ENCODE measurements around the gene CHCHD1. TPM values are rescaled to one million over a fixed set of nuclear protein-coding genes. Genes with fewer than 3 reads are reported as not detected.

The CHCHD1 gene
- total RNA-seq, 2 experiments from 2014 or later: 28.9 to 33.0 TPM

DNA sequence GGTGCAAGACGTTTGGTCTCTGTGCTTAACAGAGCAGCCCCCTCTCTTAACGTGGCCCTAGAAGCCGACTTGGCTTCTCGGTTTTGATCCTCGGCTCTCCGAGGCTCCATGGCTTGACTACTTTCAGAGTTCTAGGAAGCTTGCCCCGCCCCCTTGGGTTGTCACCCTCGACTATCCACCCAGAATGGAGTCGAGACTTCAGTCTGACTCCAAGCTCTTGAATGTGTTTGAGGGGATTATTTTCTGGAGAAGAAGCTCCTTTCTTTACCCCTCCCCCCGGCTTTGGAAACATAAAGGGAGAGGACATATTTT lies 37.2 kb upstream of the CHCHD1 start:
- intact Hi-C loops (cut with micrococcal nuclease): loop anchor here (5.0 kb wide), 1 partner anchor 38 kb away; the partner anchor contains the start of gene CHCHD1
- CTCF ChIA-PET: interaction anchor here (0.9 to 2.4 kb wide), 5 partner anchors 11 to 28 kb away, joined by 3 to 9 read pairs (median 3); no protein-coding TSS in a partner anchor
- Mint-ChIP-seq H3K27me3 (no peaks in the 10 kb centered on the region), H3K4me1 (ENCODE audit: low read depth) (peaks cover 38% of the 10 kb centered on the region), H3K36me3 (ENCODE audit: low read depth) (peaks cover 25% of the 10 kb centered on the region), H3K27ac (peak overlapping the region; percentile 100), H3K9me3 (no peaks in the 10 kb centered on the region), H3K4me3 (peak overlapping the region; percentile 97)
- TF ChIP-seq, protein P1, sequence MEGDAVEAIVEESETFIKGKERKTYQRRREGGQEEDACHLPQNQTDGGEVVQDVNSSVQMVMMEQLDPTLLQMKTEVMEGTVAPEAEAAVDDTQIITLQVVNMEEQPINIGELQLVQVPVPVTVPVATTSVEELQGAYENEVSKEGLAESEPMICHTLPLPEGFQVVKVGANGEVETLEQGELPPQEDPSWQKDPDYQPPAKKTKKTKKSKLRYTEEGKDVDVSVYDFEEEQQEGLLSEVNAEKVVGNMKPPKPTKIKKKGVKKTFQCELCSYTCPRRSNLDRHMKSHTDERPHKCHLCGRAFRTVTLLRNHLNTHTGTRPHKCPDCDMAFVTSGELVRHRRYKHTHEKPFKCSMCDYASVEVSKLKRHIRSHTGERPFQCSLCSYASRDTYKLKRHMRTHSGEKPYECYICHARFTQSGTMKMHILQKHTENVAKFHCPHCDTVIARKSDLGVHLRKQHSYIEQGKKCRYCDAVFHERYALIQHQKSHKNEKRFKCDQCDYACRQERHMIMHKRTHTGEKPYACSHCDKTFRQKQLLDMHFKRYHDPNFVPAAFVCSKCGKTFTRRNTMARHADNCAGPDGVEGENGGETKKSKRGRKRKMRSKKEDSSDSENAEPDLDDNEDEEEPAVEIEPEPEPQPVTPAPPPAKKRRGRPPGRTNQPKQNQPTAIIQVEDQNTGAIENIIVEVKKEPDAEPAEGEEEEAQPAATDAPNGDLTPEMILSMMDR (IDR thresholded peaks at IDR 0.05): no peak
- peak; percentile 85 for DNase-seq
- POLR2A ChIA-PET: interaction anchor here (0.7 to 3.5 kb wide), 11 partner anchors 11 to 64 kb away, joined by 3 to 24 read pairs (median 4); a partner anchor contains a TSS
- peak; percentile 44 for ATAC-seq

DNA sequence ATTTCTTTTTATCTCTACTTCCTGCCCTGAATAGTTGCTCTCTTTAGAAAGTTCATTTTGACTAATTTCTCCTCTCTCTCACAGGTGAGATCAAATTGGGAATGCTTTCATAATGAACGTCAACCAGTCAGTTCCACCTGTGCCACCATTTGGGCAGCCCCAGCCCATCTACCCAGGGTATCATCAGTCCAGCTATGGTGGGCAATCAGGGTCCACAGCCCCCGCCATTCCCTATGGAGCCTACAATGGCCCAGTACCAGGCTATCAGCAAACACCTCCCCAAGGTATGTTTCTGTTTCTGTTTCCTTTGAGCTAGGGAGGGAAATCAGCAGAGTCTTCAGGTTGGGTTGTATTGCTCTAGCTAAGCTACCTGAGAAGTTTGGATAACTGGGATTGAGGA lies 35.1 kb upstream of the CHCHD1 start:
- DNase-seq (no peak), ATAC-seq (no peak)
- Mint-ChIP-seq H3K27ac (peak overlapping the region; percentile 49), H3K4me3 (peak overlapping the region; percentile 55), H3K36me3 (ENCODE audit: low read depth) (peaks cover 38% of the 10 kb centered on the region), H3K27me3 (no peaks in the 10 kb centered on the region), H3K9me3 (no peaks in the 10 kb centered on the region), H3K4me1 (ENCODE audit: low read depth) (peaks cover 45% of the 10 kb centered on the region)
- intact Hi-C loops (cut with micrococcal nuclease): no loop called here
- ChIA-PET POLR2A (interaction anchor here (0.6 to 2.3 kb wide), 5 partner anchors 12 to 31 kb away, joined by 3 to 9 read pairs (median 7); a partner anchor contains a TSS), CTCF (no interaction called here)
- TF ChIP-seq, protein P1 (IDR thresholded peaks at IDR 0.05): no peak

DNA sequence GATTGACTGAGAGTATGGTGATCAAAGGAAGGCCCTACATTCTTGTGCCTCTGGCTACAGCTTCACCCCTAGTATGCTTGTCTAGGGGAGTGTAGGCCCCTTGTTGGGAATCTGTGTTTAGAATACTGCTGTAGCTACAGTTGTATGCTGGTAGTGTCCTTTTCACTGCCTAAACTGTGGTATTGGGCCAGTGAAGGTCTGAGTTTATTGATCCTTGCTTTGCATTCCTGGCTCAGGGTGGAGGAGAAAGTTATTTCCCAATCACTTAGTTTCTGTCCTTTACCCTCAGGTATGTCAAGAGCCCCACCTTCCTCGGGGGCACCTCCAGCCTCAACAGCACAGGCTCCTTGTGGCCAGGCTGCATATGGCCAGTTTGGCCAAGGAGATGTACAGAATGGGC lies 31.0 kb upstream of the CHCHD1 start:
- TF ChIP-seq, protein P1 (IDR thresholded peaks at IDR 0.05): no peak
- Mint-ChIP-seq H3K4me1 (ENCODE audit: low read depth) (peaks cover 26% of the 10 kb centered on the region), H3K27me3 (no peaks in the 10 kb centered on the region), H3K36me3 (ENCODE audit: low read depth) (peaks cover 39% of the 10 kb centered on the region), H3K4me3 (no peak overlapping the region), H3K27ac (no peak overlapping the region), H3K9me3 (no peaks in the 10 kb centered on the region)
- ATAC-seq: no peak
- POLR2A ChIA-PET: interaction anchor here (1.0 kb wide), 1 partner anchor 32 kb away, joined by 3 read pairs; no protein-coding TSS in a partner anchor
- DNase-seq: no peak
- CTCF ChIA-PET: no interaction called here
- intact Hi-C loops (cut with micrococcal nuclease): no loop called here

DNA sequence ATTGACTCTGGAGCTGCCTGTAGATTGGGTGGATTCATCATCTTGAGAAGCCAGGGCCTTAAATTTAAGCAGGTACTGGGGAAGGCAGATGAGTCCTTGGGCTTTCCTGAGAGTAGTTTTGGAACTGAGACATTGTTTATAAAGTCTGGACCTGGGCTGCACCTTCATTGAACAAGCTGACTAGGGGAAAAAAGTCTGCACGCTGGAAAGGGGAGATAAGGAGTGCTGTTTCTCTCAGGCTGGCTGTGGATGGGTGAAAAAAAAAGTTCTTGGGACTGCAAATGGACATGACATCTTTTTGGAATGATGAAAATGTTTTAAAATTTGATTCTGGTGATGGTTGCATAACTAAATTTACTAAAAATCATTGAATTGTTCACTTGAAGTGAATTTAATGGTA lies 25.7 kb upstream of the CHCHD1 start:
- intact Hi-C loops (cut with micrococcal nuclease): no loop called here
- no peaks in the 10 kb centered on the region for H3K9me3 Mint-ChIP-seq
- TF ChIP-seq, protein P1 (IDR thresholded peaks at IDR 0.05): no peak
- peak overlapping the region; percentile 12 for H3K27ac Mint-ChIP-seq
- H3K27me3 Mint-ChIP-seq: no peaks in the 10 kb centered on the region
- ATAC-seq (no peak), DNase-seq (no peak)
- ChIA-PET CTCF (interaction anchor here (0.7 kb wide), 2 partner anchors 40 to 688 kb away, joined by 3 read pairs; no protein-coding TSS in a partner anchor), POLR2A (interaction anchor here (1.2 to 1.4 kb wide), 2 partner anchors 11 to 15 kb away, joined by 4 to 5 read pairs; no protein-coding TSS in a partner anchor)
- H3K4me3 Mint-ChIP-seq: no peak overlapping the region
- peaks cover 43% of the 10 kb centered on the region for H3K4me1 Mint-ChIP-seq (ENCODE audit: low read depth)
- H3K36me3 Mint-ChIP-seq (ENCODE audit: low read depth): peaks cover 37% of the 10 kb centered on the region

DNA sequence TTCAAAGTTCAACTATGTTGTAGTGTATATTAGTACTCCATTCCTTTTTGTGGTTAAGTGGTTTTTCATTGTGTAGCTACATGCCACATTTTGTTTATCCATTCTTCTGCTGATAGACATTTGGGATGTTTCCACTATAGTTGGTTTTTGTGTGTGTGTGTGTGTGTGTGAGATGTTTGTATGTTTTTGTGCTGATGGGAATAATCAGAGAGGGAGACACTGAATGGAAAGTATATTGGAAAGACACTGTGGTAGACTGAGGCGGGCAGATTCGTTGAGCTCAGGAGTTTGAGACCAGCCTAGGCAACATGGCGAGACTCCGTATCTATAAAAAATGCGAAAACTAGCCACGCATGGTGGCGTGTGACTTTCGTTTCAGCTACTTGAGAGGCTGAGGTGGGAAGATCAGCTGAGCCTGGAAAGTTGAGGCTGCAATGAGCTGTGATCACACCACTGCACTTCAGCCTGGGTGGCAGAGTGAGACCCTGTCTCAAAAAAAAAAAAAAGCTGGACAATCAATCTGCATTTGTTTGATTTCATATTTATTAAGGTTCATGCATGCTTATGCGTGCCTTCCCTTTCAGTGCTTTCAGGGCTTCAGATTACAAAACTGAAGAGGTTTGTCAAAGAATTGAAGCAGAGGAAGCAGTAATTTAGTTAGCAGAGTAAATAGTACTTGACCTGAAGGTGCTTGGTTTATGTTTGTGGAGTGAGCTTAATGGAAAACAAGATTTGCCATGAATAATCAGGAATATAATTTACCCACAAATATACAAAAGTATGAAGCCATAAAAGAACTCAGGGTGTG lies 22.9 kb upstream of the CHCHD1 start:
- Mint-ChIP-seq H3K36me3 (ENCODE audit: low read depth) (peaks cover 38% of the 10 kb centered on the region), H3K27ac (peak overlapping the region; percentile 87), H3K27me3 (no peaks in the 10 kb centered on the region), H3K9me3 (no peaks in the 10 kb centered on the region), H3K4me1 (ENCODE audit: low read depth) (peaks cover 55% of the 10 kb centered on the region), H3K4me3 (peak overlapping the region; percentile 40)
- TF ChIP-seq, protein P1 (IDR thresholded peaks at IDR 0.05): no peak
- intact Hi-C loops (cut with micrococcal nuclease): no loop called here
- POLR2A ChIA-PET: interaction anchor here (0.6 to 3.2 kb wide), 11 partner anchors 10 to 51 kb away, joined by 3 to 22 read pairs (median 4); partner anchors contain the start of genes CHCHD1, SEC24C and ZSWIM8
- peak; percentile 26 for DNase-seq
- ATAC-seq: no peak
- CTCF ChIA-PET: interaction anchor here (0.7 to 2.6 kb wide), 3 partner anchors 10 to 23 kb away, joined by 3 to 14 read pairs (median 3); partner anchors contain the start of gene CHCHD1
